ENCODE measurements around the gene FBN1. TPM values are rescaled to one million over a fixed set of nuclear protein-coding genes. Genes with fewer than 3 reads are reported as not detected.

Gene FBN1
- total RNA-seq, 1 experiment from 2014 or later = 0.43 TPM

GRCh38 chr15:48510976-48511375 lies 134.5 kb downstream of the FBN1 start:
- no peaks in the 10 kb centered on the region for H3K36me3 Mint-ChIP-seq (ENCODE audit: insufficient read depth, unreplicated experiment)
- intact Hi-C loops (cut with micrococcal nuclease; ENCODE audit: unreplicated experiment) = no loop called here
- POLR2A ChIA-PET = no interaction called here
- H3K27me3 Mint-ChIP-seq (ENCODE audit: insufficient read depth, unreplicated experiment) = peaks cover 8% of the 10 kb centered on the region
- no peaks in the 10 kb centered on the region for H3K9me3 Mint-ChIP-seq (ENCODE audit: unreplicated experiment)
- no peaks in the 10 kb centered on the region for H3K9me3 ChIP-seq
- H3K4me1 Mint-ChIP-seq (ENCODE audit: low read depth, unreplicated experiment) = no peaks in the 10 kb centered on the region
- no peak overlapping the region for H3K4me3 Mint-ChIP-seq (ENCODE audit: unreplicated experiment)
- CTCF ChIA-PET = no interaction called here
- no TSS peak for BruUV-seq (replicated peaks)
- DNase-seq = no peak
- H3K27me3 ChIP-seq (replicated peaks; ENCODE audit: control insufficient read depth, insufficient read depth, low read length) = no peaks in the 10 kb centered on the region
- H3K4me1 ChIP-seq = no peaks in the 10 kb centered on the region
- H3K4me3 ChIP-seq (ENCODE audit: low read depth, low read length) = no peak overlapping the region
- no peak for TF ChIP-seq CTCF (IDR thresholded peaks at IDR 0.05; ENCODE audit: insufficient read depth in 1 of 2, low read depth in 1 of 2, low read length in 1 of 2, severe bottlenecking in 1 of 2, unreplicated experiment in 1 of 2)
- H3K27ac Mint-ChIP-seq (ENCODE audit: unreplicated experiment) = no peak overlapping the region
- H3K36me3 ChIP-seq (ENCODE audit: control insufficient read depth, insufficient read depth, low read length) = no peaks in the 10 kb centered on the region

GRCh38 chr15:48507416-48508065 lies 138.0 kb downstream of the FBN1 start:
- peak; percentile 50 to 57 for TF ChIP-seq CTCF (IDR thresholded peaks at IDR 0.05; ENCODE audit: insufficient read depth in 1 of 2, low read depth in 1 of 2, low read length in 1 of 2, severe bottlenecking in 1 of 2, unreplicated experiment in 1 of 2)
- peaks cover 5% of the 10 kb centered on the region for H3K27me3 Mint-ChIP-seq (ENCODE audit: insufficient read depth, unreplicated experiment)
- Histone ChIP-seq H3K9me3 (no peaks in the 10 kb centered on the region), H3K4me3 (ENCODE audit: low read depth, low read length) (no peak overlapping the region), H3K4me1 (no peaks in the 10 kb centered on the region), H3K36me3 (ENCODE audit: control insufficient read depth, insufficient read depth, low read length) (no peaks in the 10 kb centered on the region), H3K27me3 (replicated peaks; ENCODE audit: control insufficient read depth, insufficient read depth, low read length) (no peaks in the 10 kb centered on the region)
- no peaks in the 10 kb centered on the region for H3K36me3 Mint-ChIP-seq (ENCODE audit: insufficient read depth, unreplicated experiment)
- H3K9me3 Mint-ChIP-seq (ENCODE audit: unreplicated experiment) = no peaks in the 10 kb centered on the region
- no TSS peak for BruUV-seq (replicated peaks)
- CTCF ChIA-PET = no interaction called here
- intact Hi-C loops (cut with micrococcal nuclease; ENCODE audit: unreplicated experiment) = no loop called here
- H3K27ac Mint-ChIP-seq (ENCODE audit: unreplicated experiment) = no peak overlapping the region
- POLR2A ChIA-PET = no interaction called here
- H3K4me3 Mint-ChIP-seq (ENCODE audit: unreplicated experiment) = no peak overlapping the region
- peak in 1 of 2 experiments; percentile 39 for DNase-seq
- H3K4me1 Mint-ChIP-seq (ENCODE audit: low read depth, unreplicated experiment) = no peaks in the 10 kb centered on the region

GRCh38 chr15:48505067-48505466 lies 140.4 kb downstream of the FBN1 start:
- no TSS peak for BruUV-seq (replicated peaks)

More at GRCh38 chr15:48505067-48505466, 140.4 kb downstream of the FBN1 start:
- H3K9me3 Mint-ChIP-seq (ENCODE audit: unreplicated experiment) = no peaks in the 10 kb centered on the region
- no peaks in the 10 kb centered on the region for H3K4me1 Mint-ChIP-seq (ENCODE audit: low read depth, unreplicated experiment)
- ChIA-PET POLR2A (no interaction called here), CTCF (no interaction called here)
- Histone ChIP-seq H3K4me1 (no peaks in the 10 kb centered on the region), H3K9me3 (no peaks in the 10 kb centered on the region), H3K4me3 (ENCODE audit: low read depth, low read length) (no peak overlapping the region), H3K27me3 (replicated peaks; ENCODE audit: control insufficient read depth, insufficient read depth, low read length) (no peaks in the 10 kb centered on the region), H3K36me3 (ENCODE audit: control insufficient read depth, insufficient read depth, low read length) (no peaks in the 10 kb centered on the region)
- DNase-seq = no peak
- peaks cover 3% of the 10 kb centered on the region for H3K27me3 Mint-ChIP-seq (ENCODE audit: insufficient read depth, unreplicated experiment)
- H3K4me3 Mint-ChIP-seq (ENCODE audit: unreplicated experiment) = no peak overlapping the region
- intact Hi-C loops (cut with micrococcal nuclease; ENCODE audit: unreplicated experiment) = no loop called here
- no peaks in the 10 kb centered on the region for H3K36me3 Mint-ChIP-seq (ENCODE audit: insufficient read depth, unreplicated experiment)
- TF ChIP-seq CTCF (IDR thresholded peaks at IDR 0.05; ENCODE audit: insufficient read depth in 1 of 2, low read depth in 1 of 2, low read length in 1 of 2, severe bottlenecking in 1 of 2, unreplicated experiment in 1 of 2) = no peak
- H3K27ac Mint-ChIP-seq (ENCODE audit: unreplicated experiment) = no peak overlapping the region
